NCI-H446 treated with DMSO at 0.1 percent for 48 hours (cell line): ENCODE measurements around the gene PEMT.

Experiments
- DNase-seq: peaks from one replicate; lab custom pipeline; 2025; lab: John Stamatoyannopoulos, UW

The PEMT gene

DNA sequence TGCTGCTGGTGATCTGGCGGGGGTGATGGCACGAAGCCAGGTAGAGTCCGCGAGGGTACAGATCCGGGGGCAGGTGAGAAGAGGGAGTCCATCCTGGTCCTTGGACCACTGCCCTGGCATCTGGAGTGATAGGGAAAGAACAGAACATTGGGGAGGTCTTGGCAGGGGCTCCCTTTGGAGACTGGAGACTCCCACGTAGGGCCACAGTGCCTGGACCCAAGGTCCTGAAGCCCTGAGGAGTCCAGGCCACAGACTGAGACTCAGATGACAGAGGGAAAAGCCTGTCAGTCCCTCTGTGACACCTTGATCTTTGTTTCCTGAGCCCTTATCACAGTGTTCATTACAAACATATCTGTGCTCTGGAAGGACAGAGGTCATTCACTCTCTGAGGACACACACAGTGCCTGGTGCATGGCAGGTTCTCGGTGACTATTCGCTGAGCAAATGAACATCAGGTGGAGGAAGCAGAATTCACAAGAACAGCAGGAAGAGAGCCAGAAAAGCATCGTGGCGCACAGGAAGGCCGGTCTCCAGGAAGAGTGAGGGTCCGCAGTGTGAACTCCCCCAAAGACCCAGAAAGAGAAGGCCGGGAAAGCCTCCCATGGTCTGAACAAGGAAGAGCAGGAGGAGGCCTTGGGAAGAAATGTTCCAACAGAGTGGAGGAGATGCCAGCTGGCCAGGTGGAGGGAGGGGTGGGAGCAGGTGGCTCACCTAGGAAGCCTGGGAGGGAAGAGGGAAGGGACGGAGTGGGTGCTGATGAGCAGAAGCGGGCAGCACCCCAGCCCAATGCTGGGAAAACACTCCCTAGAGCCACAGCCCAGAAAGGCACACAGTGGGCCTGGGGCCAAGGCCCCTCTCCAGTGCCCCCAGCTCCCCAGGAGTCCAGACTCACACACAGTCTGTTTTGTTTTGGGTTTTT lies 20.5 kb downstream of the PEMT start:
- DNase-seq, result no peak

DNA sequence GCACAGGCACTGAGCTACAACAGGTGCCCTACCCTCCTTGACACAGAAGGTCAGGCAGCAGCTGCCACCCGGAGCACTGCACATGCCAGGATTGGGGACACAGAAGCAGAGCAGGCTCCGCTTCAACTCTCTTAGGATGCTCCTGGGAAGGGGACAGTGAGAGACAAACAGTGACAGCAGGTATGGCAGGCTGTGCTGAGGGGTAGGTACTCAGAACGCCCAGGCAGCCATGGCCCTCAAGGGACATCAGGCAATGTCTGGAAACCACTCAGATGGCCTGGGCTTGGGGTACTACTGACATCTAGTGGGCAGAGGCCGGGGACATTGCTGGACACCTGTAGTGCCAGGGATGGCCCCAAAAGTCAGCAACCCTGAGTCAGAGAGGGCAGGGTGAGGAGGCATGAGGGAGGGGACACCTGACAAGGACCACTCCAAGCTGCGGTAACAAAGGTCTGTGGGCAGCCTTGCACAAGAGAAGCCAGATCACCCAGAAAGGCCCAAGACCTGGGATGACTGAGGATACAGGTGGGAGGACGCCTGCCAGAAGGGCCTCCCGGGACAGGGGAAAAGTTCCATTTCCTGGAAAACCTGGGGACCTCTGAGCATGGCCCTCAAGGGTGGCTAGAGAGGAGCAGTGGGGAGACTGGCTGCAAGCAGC lies 21.2 kb downstream of the PEMT start:
- no peak for DNase-seq

DNA sequence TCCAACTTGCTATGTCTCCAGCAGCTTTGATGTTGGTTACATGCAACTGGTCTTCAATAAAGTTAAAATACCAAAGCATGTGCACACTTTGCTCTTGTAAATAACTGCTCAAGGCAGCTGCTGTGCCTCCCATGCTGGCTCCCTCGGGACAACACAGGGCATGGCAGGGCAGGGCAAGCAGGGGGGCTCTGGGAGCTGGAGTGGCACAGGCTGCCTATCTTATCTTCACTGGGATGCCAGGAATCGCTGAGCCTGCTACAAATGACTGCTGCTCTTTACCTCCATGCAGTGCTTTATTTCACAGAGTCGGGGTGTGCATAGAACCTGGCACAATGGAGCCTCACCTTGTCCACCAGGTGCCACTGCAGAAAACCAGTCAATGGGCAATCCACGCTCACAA lies 21.8 kb downstream of the PEMT start:
- DNase-seq, result no peak

DNA sequence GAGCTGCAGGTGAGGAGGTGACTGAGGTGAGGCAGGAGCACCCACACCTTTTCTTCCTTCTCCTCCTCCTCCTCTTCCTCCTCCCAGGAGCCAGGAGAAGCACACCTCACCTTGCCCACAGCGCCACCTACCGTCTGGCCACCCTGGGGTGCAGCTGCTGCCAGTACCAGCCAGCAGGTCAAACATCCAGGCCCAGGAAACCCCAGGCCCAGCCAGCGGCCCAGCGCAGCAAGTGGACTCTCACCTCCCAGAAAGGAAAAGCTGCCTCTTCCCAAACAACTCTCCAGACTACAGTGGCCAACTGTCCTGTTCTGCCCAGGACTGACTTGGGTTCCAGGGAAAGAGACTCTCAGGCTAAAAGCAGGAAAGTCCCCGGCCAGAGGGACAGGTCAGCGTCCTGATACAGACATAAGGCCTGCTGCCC lies 22.7 kb downstream of the PEMT start:
- DNase-seq, result no peak

DNA sequence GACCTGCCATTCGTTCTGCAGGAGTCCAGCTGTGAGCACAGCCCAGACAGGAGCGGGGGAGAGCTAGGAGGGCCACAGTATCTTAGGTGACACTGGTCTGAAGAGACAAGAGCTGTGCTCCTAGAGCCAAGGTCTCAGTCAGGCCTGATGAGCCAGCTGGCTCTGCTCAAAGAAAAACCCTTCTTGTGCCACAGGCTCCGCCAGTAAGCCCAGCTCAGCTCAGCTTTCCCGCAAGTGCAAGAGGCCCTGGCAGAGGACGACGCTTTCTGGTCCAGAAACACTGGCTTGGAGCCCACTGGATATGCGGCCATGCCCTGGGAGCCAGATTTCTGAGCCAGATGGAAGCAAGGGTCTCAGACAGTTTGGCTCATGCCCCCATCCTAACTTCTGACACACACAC lies 23.9 kb downstream of the PEMT start:
- peak; percentile 91 for DNase-seq

DNA sequence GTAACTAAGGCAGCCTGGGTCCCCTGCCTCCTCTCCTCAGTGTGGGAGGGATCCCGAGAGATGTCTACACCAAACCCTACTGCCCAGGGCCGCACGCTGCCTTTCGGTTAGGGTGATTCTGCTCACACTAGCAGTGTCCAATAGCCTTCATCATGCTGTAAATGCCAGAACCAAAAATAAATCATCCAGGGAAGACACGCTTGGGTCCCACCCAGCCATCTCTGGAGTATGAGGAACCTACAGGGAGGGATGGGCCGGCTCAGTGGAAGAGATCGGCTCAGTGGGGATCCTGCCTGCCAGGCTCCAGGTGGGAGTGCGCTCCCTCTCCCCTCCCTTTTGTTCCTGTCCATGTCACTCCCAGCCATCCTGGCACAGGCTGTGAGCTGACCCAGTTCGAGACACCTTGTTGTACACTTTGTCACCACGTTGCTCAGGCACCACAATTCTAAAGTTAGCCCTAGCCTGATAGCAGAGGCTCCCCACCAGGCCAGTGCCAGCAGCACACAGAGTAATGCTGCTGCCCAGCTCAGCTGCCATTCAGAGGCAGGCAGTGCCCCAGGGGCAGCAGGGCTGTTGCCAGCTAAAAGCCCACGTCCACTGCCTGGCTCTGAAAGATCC lies 24.5 kb downstream of the PEMT start:
- no peak for DNase-seq

DNA sequence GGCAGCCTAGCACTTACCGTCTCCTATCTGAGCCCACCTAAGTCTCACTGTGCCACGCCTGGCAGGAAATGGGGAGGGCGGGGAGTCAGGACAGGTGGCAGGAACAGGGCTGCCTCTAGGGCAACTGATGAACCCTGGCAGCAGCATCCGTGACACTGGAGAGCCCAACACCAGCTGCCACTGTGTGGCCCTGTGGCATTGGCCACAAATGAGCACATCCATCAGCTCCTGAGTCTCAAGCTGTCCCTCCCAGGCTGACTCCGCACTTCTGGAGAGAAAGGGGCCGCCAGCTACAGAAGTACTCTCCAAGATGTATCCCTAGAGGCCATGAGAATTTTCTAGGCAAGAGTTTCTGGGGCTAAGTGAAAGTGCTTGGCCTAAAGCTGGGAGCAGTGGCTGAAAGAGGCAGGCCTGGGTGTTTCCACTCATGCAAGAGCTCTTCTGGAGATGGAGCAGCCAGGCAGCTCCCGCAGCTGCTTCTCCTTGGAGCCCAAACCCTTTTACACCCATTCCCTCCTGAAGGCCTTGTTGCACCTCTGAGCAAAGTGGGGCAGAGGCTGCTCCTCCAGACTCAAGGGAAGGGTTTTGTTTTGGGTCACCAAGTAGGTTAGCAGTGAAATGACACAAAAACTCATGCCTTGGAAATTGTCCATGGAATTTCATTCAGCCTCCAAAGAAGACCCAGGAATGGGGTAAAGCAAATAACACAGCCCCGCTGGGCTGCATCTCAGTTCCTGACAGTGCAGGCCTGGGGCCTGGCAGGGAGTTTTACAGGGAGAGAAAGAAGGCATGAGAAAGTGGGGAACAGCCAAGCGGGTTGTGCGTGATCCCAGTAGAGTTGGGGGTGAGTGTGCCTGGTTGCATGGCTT lies 25.8 kb downstream of the PEMT start:
- DNase-seq, result no peak

DNA sequence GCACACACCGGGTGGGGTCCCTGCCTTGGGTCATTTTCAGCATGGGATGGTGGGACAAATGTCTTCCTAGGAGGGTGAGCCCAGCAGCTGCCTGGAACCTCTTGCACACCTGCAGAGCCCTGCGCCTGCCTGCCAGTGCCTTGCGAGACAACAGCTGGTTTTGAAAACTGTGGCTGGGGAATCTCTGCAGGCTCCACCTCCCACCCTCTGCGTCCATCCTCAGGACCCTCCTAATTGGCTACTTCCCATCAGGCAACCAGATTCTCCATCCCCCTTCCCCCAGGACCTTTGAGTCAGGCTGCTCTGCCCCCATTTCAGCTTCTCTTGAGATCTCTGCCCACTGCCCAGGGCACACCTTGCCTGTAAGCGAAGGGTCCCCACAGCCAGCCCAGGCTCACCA lies 26.6 kb downstream of the PEMT start:
- no peak for DNase-seq

DNA sequence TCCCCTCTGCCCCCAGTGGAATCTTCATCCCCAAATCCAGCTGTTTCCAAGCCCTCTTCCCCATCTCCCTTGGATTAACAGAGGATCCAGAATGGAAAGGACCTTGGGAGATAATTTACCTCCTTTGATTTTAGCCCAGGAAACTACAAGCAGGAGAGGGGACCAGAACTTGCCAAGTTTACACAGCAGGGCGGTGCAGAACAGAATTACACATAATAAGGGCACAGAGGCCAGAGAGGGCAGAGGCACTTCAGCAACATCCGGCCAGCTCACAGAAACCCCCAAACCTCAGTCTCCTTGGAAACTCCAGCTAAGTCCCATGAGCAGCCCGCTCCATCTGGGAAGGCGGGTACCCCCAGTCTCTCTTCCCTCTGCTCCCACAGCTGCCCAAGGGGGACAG lies 27.2 kb downstream of the PEMT start:
- no peak for DNase-seq

DNA sequence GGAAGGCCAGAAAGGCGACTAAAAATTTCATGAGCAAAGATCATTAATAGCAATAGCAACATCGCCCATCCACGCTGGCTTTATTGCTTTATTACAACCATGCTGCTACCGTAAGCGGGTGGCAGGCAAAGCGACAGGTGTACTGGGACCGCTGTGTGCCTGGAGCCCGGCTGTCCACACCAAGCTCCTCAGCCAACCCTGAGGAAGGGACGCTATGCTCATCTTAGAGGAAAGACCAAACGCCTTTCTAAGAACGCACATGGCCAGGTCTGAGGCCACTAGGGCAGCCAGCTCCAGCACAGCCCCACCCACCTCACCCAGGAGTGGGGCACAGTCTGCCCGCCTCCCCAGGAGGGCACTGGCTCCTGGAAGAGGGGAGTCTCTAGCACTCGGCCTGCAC lies 28.0 kb downstream of the PEMT start:
- DNase-seq, result no peak

DNA sequence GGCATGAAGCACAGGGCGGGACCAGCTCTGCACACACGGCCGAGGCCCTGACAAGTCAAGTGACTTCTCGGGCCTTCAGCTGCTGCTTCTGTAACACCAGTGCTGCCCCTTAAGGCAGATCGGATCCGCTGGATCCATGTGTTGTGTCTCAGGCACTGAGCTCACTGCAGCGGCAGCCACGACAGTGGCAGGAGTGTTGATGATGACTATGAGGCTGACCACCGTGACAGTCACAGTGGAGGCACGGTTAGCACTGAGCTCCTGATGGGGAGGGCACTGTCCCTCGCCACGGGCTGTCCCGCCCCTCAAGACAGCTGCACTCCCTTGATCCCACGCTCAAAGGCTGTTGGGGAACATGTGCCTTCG lies 29.4 kb downstream of the PEMT start:
- no peak for DNase-seq

DNA sequence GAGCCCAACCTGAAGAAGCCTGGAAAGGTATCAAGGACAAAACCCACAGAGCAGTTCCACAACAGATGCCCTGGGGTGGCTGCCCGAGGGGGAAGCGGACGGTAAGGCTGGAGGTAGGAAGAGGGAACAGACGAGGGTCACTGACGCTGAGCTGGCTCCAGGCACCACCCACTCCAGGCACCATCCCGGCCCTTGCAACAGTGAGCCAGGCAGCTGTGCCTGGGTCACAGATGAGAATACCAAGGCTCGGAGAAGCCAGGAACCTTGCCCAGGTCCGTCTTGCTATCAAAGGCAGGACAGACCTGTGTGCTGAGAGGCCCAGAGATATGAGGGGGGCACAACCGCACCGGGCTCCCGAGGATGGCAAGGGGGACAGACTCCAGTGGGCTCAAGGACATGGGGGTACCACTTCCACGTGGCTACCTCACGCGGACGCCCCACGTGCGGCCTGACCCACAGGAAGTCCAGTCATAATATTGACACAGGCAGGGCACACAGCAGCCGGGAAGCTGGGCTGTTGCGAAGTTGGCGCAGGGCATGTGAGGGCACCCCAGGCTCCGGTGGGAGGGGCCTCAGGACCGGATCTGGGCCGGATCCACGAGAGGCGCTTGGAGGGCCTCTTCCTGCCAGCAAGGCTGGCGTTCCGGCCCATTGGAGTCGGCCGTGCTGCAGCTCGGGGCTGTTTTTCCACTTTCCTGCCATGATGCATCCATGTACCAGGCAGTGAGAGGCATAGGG lies 29.9 kb downstream of the PEMT start:
- no peak for DNase-seq

DNA sequence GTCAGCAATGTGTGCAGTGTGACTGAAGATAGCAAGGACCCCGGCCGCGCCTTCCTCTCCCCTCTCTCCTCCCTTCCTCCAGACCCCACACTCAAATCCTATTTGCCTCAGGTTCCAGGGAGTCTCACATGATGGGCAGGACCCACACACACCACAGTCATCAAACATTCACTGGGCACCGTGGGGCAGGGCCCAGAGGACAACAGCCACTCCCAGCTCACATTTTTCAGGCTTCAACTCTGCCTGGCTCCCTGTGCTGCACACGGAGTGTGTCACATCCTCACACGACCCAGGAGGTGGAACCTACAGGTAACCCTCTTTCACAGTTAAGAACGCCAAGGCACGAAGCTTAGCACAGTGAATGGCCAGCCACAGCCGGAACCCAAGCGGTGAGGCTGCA lies 30.5 kb downstream of the PEMT start:
- DNase-seq, result no peak

DNA sequence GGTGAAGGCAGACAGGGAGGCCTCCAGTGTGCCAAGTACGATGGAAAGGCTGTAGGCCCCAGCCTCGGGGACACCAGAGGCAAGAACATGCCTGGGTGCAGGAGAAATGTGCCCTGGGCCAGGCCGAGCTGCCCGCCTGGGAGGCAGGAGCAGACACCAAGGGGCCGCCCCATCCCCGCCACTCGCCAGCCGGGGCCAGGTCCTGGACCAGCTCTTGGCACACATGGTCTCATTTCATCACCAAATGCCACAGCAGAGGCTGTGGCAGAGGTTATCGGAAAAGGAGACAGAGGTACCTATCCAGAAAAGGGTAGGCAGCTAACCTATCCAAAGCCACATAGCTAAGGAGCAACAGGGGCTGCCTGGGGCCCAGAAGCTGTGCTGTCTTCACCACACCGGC lies 31.3 kb downstream of the PEMT start:
- DNase-seq, result no peak

DNA sequence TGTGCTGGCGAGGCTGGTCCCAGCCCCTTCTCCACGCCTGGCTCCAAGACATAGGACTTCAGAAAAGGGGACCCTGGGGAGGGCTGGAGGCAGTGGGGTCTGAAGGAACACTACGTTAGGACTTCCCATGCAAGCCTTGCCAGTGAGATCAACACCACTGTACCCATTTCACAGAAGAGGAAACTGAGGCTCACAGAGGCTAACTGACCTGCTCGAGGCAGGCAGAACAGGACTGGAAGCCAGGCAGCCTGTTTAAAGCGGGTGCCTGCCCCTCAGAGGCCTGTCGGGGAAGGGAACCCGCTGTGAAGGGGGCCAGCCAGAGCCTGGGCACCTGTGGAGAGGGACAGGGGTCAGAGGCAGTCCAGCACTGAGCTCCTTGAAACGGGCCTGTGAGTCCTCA lies 32.3 kb downstream of the PEMT start:
- DNase-seq, result no peak

DNA sequence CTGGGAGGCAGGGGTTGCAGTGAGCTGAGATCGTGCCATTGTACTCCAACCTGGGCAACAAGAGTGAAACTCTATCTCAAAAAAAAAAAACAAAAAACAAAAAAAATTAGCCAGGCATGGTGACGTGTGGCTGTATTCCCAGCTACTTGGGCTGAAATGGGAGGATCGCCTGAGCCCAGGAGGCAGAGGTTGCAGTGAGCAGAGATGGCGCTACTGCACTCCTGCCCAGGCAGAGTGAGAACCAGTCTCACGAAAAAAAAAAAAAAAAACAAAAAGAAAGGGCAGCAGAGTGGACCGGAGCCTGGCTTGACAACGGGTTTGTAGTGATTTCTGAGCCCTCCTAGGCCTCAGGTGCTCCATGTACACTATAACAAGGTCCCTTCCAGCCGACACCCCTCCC lies 33.1 kb downstream of the PEMT start:
- no peak for DNase-seq

DNA sequence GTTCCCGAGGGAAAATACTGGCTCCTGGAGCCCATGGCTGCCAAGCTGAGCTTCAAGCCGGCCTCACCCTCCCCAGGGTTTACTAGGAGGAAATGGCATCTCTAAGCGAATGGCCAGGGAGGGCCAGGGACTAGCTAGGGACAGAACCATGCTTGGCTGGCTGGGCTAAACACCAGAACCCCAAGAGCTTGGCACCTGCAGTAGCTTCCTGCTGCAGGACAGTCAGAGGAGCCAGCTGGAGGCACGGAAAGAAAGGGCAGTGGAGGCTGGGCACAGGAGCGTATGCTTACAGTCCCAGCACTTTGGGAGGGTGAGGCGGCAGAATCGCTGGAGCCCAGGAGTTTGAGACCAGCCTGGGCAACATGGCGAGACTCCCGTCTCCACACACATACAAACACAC lies 33.7 kb downstream of the PEMT start:
- DNase-seq, result no peak

DNA sequence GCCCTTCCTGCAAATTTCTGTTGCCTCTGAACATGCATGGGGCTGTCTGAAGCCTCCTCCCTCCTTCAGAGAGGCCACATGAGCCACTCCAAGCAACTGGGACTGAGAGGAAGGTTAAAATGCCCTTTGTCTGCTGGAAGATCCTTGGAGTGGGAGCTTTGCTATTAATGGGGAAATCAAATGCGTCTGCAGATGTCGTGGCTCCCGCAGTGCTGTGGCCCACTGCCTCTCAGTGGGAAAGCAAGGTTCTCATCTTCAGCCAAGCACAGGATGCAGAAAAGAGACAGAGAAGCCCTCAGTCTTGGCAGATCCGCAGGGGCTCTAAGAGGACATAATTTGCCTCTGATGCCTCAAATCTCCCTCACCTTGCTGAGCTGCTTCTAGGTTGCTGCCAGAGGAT lies 34.8 kb downstream of the PEMT start:
- no peak for DNase-seq

DNA sequence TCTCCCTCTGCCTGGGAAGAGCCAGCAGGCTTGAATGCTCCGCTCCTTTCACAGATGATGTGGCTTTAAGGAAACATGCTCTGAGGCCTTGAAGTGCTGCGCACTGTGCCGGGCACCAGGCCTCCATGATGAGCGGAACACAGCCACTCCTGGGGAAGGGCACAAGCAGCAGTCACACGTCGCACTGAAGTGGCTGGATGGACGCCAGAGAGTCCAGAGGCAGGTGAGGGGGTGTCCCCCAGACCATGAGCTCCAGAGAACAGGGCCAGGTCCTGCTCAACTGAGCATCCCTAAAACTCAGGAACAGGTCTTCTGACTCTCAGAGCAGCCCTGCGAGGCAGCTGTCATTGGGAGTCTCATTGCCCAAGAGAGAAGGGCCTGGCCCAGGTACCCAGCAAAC lies 35.6 kb downstream of the PEMT start:
- DNase-seq, result no peak

DNA sequence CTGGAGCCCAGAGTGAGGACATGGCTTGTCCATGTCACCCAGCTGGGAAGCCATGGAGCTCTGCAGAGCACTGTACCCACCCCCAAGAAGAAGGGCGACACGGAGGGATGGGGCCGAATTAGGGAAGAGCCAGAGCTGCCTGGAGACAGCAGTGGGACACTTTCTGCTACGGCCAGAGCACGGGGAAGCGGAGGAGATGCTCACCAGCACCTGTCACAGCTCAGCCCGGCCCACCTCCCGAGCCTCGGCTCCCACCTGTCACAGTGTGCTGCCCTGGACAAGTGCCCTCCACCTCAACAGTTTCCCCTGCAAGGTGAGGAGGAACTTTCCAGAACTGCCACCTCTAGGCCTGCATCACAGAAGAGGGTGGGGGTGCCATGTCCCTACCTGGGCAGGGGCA lies 36.4 kb downstream of the PEMT start:
- no peak for DNase-seq

DNA sequence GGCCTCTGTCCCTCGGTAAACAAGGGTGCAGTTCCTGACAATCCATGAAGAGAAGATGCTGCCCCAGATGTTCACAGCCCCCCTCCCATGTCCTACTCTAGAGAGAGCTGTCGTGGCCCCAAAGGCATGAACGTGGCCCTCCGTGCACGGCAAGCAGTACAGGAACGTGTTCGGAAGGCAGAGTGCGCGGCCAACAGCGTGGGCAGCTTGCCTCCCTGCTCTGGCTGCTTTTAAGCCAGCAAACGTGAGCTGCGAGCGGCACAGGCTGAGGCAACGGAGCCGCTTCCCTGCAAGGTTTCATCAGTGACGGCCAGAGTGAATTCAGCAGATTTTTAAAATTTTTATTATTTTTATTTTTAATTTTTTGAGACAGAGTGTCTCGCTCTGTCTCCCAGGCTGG lies 37.2 kb downstream of the PEMT start:
- DNase-seq, result no peak
